Measurements from ENCODE around the gene MINDY4.

DNA sequence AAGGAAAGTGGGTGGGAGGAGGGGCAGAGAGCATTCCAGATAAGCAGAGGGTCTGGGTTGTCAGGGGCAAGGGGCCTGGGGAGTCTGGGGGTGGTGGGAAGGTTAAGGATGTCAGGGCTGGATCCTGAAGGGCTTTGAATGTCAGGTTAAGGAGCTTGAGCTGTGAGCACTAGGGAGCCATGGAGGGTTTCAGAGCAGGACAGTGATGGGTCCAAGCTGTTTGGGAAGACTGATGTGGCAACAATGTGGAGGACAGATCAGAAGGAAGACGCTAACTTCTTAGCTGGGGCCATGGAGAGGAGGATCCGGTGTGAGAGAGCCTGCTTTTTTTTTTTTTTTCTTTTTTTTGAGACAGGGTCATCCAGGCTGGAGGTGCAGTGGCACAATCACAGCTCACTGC lies 126.6 kb downstream of the MINDY4 start:
- TF ChIP-seq, protein P1, sequence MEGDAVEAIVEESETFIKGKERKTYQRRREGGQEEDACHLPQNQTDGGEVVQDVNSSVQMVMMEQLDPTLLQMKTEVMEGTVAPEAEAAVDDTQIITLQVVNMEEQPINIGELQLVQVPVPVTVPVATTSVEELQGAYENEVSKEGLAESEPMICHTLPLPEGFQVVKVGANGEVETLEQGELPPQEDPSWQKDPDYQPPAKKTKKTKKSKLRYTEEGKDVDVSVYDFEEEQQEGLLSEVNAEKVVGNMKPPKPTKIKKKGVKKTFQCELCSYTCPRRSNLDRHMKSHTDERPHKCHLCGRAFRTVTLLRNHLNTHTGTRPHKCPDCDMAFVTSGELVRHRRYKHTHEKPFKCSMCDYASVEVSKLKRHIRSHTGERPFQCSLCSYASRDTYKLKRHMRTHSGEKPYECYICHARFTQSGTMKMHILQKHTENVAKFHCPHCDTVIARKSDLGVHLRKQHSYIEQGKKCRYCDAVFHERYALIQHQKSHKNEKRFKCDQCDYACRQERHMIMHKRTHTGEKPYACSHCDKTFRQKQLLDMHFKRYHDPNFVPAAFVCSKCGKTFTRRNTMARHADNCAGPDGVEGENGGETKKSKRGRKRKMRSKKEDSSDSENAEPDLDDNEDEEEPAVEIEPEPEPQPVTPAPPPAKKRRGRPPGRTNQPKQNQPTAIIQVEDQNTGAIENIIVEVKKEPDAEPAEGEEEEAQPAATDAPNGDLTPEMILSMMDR (IDR thresholded peaks at IDR 0.05; ENCODE audit: insufficient read depth, low read depth, low read length), result no peak
- no peak for TF ChIP-seq EZH2 (IDR thresholded peaks at IDR 0.05; ENCODE audit: insufficient read depth, low read length)
